GM21360 (cell line): ENCODE measurements around the gene IL20RA.
"Not testable (repeated sequence)": the region's sequence is repeated elsewhere in the genome, so short reads cannot be mapped to it uniquely, and the experiment has no call there.

Experiments
- ATAC-seq: cut with Tn5 transposase; IDR thresholded peaks from one replicate; pipeline ENCODE4 v1.9.1; 2021; ENCODE audit warnings: mild to moderate bottlenecking, moderate library complexity; ENCODE audit not compliant: unreplicated experiment

Gene IL20RA

DNA sequence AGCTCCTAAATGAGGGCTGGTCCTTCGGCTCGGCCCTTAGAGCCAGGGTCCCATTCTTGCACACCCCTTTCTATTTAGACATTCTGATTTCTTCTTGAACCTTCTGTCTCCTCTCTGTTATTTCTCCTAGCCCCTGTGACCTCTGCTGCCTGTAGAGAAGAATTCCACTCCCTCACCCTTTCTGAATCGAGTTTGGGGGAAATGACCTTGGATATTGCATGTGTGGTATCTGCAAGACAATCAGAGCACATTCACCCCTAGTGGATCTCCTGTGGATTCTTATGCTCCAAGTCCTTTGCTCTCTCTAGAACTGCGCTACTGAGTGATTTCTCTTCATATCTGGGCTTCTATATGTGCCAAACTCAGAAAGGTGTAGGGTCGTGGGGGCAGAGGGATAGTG, 67.7 kb downstream of the IL20RA start:
- no peak for ATAC-seq

DNA sequence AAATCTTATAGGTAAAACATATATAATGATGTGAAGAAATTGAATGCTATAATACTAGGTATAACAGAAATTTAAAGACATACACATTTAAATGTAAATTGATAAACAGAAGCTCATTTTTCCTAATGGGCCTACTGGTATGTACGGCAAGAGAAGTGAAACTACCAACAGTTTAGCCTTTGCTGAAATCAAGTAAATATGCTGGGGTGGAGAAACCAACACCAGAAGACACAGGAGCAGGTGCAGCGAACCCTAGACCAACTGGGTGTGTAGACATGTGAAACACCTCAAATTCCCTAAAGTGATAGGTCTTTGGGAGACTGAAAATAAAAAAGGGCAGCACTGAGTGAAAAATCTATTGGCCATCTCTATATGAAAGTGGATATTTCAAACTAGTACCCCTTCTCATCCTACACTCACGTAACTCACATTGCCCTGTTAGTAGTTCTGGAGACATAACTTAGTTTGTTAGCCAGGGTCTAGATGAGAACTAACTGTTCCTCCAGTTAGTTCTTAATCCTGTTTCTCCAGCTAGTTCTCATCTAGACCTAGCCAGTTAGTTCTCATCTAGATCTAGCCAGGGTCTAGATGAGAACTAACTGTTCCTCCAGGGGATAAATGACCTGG, 69.6 kb downstream of the IL20RA start:
- no peak for ATAC-seq

DNA sequence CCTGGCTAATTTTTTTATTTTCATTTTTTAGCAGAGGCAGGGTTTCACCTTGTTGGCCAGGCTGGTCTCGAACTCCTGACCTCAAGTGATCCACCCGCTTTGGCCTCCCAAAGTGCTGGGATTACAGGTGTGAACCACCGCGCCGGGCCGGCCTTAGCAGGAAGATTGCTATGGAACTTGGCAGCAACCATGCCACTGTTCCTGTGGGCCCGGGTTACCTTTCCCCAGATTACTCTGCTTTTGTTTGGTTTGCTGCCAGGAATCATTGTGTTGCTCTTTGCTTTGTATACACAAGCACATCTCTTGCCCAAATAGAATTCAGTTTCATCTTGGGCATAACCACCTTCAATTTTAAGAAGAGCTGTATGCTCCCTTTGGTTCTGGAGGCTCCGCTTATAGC, 71.0 kb downstream of the IL20RA start:
- ATAC-seq = not testable (repeated sequence)

DNA sequence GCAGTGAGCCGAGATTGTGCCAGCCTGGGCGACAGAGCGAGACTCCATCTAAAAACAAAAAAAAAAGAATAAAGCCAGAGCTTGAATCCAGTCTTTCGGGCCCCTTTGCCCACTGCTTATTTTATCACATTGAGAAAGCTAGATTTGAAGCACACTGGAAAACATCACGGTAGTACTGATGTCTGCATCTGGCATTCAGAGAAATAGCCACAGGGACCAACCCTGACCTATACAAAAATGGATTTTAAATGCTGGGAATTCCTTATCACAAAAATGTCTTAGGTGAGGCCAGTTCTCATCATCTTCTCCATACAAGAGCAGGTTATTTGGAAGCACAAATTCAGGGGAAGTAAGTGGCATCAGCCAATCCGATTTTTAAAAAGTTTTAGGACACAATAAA, 73.2 kb downstream of the IL20RA start:
- ATAC-seq = no peak

DNA sequence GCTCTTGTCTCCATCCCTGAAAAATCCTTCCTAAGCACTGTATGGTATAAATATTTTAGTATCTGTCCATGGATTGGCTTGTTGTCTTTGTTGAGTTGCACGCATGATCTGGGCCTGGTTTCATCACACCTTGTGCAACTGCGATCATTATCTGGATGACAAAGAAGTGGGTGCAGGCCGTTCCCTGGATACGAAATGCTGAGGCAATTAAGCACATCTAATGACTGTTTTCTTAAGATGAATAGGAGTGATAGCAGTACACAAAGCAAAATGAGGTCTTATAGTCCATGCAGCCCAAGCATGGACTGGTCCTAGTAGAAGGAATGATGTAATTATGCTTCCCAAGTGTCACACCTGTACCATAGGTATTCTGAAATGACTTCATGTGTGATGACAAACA, 74.8 kb downstream of the IL20RA start:
- no peak for ATAC-seq

DNA sequence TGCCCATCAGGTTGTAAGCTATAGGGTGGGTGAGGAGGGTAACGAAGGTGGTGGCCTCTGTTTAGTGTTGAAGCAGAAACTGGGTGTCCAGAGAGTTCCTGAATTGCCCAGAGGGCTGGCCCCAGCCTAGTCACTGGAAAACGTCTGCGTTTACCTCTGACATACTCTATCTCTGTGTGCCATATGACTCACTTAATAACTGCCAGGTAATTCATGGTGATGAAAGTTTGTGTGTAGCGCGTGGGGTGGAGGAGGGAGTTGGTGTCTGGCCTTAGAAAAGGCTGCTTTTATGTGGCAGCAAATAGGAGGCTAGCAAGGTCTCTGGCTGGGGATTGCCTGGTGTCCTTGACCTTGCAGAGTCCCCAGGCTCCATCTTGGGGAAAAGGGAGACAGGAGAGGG, 75.3 kb downstream of the IL20RA start:
- no peak for ATAC-seq

DNA sequence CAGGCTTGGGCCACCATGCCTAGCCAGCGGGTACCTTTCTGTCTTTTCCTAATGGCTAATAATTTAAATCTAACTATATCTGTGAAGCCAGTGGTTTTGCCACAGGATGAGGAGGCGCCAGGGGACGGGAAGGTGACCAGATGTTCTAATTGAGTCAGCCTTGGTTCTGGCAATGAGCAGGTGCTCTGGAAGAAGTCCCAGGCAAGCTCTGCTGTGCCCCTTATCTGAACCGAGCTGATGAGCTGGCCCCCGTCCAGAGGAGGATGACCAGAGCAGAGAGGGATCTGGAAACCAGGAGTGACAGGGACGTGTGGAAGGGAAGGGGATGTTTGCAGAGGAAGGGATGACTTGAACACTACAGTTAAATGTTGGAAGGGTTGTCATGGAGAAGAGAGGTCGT, 75.9 kb downstream of the IL20RA start:
- ATAC-seq = no peak

DNA sequence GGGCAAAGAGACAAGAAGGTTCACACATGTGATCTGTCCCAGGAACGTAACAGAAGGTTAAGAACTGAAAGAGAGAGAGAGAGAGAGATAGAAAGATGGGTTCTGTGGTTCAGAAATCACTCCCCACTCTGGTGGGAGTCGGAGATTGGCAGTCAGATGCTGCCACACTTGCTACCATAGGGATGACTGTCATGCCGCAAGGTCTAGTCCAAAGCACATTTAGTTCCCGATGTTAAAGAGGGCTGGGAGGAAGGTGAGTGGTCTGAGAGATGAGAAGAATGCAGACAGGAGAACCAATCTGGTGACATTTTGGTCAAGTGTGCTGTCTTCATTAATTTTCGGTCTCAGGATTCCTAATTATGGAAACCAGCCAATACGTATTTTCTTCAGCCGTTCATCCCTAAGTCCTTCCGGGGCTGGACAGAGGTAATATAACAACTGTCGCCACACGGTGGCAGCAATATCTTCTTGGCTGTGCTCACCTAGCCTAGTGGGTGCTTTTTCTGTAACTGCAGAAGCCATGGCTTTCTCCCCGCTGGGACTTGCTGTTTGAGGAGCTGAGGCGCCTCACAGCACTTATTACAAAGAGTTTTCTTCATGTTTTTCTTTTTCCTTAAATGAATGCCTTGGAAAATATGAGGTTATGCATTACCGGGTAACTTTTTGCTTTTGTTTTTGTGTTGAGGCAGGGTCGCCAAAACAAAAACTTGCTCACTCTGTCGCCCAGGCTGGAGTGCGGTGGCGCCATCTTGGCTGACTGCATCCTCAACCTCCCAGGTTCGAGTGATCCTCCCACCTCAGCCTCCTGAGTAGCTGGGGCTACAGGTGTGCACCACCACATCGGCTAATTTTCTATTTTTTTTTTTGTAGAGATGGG, 76.7 kb downstream of the IL20RA start:
- peak; percentile 85 for ATAC-seq

DNA sequence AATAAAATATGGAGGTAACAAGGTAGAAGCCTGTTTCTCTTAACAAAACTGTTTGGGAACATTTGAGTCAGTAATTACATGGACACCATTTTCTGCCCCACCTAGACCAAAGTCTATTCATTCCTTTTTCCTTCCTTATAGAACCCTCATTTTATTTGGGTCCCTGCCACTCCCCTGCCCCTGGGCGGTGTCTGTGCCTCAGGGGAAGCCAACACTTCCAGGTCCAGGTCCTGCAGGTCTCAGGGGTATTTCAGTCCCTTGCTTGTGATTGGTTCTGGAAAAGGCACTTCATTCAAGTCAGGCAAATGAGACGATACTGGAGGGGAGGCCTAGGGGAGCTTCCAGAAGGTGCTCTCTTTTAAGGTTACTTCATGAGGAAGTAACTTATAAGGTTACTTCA, 80.4 kb downstream of the IL20RA start:
- no peak for ATAC-seq

DNA sequence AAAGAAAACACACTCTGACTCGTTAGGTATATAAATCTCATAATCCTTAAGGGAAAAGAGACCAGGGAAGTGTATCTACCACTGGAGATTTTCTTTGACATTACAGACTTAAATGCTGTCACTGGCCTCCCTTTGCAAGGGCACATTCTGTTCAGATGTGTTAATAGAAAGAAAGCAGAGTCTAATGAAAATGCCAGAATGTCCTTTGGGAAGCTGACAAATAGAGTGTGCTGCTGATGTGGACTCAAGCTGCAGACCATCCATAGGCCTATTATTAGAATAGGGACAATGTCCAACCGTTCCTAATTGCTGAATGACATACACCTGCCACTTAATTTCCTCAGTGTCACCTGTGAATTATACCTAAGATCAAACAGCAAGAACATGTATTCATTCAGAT, 81.5 kb downstream of the IL20RA start:
- ATAC-seq = no peak

DNA sequence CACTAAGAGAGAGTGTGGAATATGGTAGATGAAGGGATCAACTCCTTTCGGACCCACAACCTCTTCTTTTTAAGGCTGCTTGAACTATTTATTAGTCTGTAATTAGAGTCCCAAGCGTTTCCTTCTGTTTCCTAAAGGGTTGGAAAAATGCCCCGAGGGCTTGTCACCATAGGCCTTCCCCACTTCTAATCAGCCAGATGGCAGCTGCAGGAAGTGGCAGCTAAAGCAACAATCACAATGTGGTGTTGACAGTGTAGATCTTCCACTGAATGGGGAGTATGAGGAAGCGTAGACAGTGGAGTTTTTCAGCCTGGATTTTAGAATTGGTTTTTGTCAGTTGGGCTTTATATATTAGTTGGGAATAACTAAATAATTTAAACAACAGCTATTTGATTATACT, 82.1 kb downstream of the IL20RA start:
- ATAC-seq = no peak

DNA sequence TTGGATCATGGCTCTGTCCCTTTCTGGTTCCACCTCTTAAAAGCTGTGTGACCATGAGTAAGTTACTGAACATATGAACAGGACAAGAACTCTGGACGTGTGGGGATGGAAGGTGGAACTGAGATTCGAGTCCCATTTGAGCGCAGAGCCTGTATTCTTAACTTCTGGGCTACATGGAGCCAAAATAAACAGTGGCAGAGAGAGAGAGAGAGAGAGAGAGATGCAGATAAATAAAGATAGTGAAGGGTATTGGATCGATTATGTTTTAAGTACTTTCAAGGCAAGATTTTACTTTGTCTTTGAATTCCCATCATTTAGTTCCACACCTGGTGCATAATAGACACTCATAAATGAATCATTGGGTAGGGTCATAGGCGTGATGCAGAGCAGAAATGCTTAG, 82.9 kb downstream of the IL20RA start:
- ATAC-seq = no peak

DNA sequence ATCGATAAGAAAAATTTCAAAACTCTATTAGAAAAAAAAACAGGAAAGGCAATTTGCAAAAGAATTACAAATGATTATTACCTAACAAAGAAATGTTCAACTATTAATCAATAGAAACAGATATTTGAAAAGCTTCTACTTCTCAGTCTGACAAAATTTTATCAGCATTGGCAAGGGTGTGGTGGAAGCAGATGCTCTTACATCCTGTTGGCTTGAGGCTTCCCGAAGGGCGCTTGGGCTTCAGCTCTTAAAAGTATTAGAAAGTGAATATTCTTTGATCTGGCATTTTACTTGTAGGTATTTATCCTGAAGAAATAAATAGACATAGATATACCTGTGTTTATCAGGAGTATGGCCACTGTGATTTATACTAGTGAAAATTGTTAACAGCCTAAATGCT, 84.0 kb downstream of the IL20RA start:
- no peak for ATAC-seq

DNA sequence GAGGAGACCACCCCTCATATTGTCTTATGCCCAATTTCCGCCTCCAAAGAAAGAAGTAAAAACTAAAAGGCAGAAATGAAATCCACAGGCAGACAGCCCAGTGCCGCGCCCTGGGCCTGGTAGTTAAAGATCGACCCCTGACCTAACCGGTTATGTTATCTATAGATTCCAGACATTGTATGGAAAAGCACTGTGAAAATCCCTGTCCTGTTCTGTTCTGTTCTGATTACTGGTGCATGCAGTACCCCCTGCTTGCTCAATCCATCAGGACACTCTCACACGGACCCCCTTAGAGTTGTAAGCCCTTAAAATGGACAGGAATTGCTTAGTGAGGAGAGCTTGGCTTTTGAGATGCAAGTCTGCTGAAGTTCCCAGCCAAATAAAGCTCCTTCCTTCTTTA, 84.8 kb downstream of the IL20RA start:
- ATAC-seq = not testable (repeated sequence)

DNA sequence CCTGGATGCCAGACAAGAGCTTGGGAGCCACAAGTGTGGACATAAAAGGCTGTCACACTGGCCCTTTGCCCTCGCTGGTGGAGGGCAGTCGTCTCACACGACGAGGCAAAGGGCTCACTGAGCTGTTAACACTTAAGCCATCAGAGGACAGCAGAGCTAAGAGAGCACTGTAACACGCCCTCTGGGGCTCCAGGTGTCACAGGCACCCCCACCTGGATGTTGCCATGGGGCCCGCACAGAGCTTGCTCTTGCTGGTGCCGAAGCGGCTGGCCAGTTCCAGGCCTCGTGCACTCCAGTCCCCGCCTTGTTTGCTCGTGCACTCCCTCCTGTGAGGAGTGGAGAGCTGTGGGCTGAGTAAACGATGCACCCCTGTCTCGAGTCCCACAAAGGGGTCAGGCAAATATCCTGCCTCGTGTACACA, 85.3 kb downstream of the IL20RA start:
- ATAC-seq = no peak

DNA sequence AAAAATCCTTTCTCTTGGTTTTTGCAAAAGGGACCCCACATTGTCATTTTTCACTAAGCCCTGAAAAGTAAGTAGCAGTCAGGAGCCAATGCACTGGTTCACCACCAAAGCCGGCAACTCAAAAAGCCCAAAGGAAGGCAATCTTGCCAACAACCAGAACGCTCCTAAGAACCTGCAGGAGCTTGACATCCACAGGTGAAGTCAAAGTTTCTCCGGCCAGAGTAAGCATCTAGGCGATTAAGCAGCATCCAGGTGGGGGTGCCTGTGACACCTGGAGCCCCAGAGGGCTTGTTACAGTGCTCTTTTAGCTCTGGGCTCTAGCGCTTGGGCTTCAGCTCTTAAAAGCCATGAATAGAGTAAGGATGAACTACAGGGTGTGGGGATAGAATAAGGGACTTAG, 86.6 kb downstream of the IL20RA start:
- ATAC-seq = no peak

DNA sequence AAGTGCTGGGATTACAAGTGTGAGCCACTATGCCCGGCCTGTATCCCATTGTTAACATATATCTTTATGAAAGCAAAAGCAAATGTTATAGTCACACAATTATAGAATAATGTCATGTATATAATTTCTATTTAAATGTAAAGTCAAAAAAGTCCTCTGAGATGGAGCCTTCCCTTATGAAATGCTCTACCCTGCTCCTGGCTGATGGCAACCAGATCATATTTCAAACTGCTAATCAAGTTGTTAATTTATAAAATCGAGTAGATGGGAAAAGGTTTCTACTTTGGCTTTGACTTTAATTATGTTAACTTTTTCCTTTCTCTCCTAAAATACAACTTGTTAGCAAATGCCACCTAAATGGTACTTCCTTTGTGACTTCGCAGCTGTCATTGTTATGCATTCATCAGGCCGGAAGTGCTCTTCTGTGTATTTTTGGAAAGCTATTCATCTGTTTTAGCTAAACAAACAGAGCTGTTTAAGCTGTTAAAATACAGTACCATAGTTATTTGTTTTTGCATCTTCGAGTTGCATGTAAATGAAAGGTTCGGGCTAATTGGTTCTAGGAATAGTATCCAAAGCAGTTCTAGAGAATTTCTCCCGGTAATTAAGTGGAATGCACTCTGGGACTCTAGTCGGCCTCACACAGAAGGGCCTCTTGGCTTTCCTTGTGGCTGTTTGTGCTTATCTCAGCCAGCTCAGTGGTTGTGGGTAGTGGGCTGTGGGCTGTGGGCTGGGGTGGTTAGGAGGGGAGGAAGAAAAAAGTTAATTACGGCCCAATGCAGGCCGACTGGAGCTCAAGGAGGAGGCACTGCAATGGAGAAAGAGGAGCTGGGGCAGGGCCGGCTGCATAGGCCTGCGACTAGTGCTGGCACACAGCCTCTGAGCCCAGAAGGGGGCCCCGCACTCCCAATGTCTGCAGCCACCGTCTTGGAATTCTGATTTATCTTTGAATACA, 87.9 kb downstream of the IL20RA start:
- no peak for ATAC-seq

DNA sequence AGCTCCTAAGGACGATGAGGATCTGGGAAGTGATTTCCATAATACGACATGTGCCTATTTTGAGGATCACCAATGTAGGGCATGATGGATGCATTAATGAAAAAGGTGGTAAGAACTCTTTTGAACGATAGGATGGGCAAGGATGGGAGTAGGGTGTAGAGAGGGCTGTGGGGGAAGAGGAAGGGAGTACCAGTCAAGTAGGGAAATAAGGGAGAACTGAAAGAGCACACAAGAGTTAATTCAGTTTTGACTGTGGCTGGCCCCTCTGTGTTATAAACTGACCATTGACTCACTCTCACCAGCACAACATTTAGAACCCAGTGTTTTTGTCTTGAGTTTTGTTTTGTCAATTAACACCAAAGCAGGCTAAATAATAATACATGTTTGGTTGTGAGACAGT, 89.6 kb downstream of the IL20RA start:
- no peak for ATAC-seq

DNA sequence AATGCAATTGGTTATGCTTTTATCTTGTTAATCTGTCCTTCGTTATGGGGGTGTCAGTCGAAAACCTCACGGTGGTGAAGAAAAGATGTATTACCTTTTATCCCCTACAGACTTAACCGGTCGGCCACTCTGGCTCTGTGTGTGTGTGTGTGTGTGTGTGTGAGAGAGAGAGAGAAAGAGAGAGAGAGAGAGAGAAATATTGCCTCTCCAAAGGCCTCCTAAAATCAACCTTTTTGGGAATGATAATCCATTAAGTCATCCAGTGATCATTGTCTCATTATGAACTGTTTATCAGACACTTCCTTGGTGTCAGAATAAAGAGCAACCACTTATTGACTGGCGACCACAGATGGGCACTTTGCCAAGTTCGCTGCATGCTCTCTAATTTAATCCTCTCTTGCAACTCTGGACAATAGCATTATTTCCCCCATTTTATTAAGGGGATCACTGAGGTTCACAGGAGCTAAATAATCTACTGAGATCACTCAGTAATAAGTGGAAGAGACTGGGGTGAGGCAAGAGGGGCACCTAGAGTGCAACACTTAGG, 92.0 kb downstream of the IL20RA start:
- ATAC-seq = no peak

DNA sequence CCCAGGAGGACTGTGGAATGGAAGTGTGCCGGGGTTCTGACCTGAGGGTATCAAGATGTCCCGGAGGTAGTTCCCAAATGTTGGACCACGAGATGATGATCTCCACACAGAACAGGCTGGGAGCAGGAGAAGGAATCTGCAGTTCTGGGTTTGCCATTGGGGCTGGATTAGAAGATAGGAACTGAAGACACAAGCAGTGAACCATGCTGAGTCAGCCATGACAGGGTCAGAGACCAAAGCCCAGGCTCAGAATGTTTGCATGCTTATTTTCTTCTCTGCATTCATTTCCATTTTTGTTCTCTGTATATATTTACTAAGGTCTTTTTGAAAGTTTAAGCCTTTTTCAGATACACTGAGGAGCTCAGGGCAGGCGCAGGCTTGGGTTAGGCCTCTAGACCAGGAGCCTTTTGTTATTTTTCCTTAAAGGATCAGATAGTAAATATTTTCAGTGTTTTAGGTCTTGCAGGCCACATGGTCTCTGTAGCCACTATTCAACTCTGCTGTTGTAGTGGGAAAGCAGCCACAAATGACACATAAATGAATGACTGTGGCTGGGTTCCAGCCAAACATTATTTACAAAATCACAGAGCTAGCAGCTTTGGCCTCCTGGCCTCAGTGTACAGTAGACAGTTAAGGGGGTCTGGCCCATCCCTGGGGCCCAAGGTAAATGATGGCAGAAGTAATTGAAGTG, 94.2 kb downstream of the IL20RA start:
- no peak for ATAC-seq
